ENCODE data around the gene C1QC.

Gene C1QC

GRCh38 chr1:22619798-22620197 lies 23.6 kb upstream of the C1QC start:
- no peak for DNase-seq

- no peak for DNase-seq
Observed at GRCh38 chr1:22621761-22622160, 21.7 kb upstream of the C1QC start.

DNA sequence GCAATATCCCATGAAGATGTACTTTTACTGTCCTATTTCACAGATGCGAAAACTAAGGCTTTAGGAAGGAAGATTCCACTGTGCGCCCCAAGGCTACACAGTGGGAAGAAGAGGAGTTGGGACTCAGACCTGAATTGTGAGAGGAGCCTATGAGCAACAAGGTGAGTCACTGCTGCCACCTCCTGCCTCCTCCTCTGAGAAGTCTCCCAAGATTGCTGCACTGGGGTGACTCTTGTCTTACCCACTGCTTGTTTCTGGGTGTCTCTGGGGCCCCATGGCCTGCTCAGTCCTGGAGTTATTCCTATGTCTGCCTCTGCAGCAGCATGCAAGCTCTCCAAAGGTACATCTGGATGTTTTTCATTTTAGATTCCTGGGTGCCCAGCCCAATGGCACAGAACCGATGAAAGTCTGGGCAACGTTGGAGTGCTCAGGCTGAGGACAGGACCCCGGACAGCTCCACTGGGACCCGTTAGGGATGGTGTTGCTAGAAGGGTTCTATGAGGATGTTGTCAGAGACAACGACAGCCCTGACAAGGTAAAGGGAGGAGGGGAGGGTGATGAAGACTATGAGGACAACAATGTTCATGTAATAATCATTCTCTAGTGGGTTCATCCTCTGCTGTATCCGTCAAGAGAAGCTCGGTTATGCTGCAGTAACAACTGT lies 18.0 kb upstream of the C1QC start:
- no peak for DNase-seq

- DNase-seq, result peak; percentile 82
Observed at GRCh38 chr1:22626237-22627157, 16.9 kb upstream of the C1QC start.

GRCh38 chr1:22627331-22627730 lies 16.1 kb upstream of the C1QC start:
- no peak for DNase-seq

DNA sequence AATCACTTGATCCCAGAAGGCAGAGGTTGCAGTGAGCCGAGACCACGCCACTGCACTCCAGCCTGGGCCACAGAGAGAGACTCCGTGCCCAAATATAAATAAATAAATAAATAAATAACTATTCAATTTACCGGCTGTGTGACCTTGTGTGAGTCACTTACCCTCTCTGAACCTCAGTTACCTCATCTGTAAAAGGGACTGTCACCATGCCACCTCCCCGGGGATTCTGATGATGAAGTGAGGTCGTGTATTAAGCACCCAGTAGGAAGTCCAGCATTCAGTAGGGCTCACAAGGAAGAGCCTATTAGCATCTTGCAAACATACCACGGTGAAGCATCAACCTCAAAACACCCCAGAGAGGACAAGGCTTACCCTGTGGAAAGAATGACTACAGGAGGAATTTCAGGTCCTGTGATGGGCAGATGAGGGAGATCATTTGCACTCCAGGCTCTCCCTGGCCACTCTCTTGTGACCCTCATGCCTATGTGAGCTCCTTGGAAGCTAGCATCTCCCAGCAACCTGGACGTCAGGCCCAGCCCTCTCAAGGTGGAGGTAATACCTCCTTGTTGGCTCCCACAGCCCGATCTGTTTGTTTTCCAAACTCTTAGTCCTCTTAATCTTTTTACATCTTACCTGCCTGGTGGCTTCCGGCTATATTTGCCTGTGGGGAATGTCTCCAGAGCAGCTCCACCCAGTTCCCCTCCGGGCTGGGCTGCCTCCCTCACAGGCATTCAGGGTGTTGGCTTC lies 14.6 kb upstream of the C1QC start:
- no peak for DNase-seq

GRCh38 chr1:22629886-22630285 lies 13.5 kb upstream of the C1QC start:
- no peak for DNase-seq

DNA sequence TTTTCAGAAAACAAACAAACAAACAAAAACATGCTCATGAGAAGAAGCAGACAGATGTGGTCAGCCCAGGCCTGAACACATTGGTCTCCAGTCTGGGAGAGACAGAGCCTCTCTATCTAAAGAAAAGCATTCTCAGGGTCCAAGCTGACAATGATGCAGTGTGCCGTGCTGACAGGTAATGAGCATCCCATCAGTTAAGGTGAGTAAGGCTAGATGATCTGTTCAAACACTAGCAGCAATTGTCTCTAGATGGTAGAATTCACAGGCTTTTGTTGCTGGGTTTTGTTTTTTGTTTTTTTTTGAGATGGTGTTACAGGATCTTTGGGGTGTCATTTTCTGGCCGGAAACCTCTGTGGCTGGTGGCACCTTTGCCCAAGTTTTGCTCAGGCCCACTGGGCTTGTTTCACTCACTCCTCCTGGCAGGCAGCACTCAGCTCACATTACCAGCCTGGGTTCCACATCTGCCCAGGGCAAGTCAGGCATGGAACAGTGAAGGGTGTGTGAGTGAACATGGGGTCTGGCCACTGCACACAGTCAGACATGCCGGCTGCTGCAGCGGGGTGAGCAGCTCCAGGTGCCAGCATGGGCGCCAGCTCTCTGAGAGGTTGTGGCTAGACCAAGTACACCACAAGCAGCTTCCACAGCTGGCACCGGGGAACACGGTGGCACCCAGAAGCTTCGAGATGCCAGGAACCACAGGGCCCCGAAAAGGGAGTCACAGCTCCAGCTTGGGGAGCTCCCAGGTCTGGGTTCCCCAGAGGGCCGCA lies 9.6 kb upstream of the C1QC start:
- no peak for DNase-seq

DNA sequence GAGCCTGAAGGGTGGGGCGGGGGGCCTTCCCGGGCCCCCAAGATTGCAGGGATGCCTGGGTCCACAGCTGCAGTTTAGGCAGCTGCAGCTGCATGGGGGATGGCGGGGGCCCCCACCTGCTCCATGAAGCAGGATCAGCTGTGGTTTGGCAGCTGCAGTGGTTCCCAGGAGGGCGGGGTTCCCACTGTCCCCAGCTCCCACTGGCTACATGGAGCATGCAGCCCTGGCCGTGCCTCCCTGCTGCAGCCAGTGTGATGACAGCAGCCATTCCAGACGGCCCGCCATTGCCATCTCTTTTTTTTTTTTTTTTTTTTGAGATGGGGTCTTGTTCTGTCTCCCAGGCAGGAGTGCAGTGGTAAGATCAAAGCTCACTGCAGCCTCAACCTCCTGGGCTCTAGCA lies 8.0 kb upstream of the C1QC start:
- no peak for DNase-seq

DNA sequence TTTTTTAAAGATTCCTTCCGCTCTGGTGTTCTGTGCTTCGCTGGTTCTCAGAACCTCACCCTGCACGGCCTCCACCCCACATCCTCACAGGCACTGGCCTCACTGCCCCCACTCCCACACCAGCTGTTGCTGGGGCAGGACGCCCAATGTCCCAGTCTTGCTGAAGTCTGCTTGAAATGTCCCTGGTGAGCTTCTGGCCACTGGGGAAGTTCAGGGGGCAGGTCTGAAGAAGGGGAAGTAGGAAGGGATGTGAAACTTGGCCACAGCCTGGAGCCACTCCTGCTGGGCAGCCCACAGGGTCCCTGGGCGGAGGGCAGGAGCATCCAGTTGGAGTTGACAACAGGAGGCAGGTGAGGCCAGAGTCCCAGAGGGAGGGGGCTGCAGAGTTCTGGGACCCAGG lies 7.1 kb upstream of the C1QC start, which contains the start of gene C1QA:
C1QA (plus strand) TSS at position 276 of the 400 bp plus-strand sequence. CDS start 989 bp downstream, outside the sequence.
- DNase-seq, result no peak

DNA sequence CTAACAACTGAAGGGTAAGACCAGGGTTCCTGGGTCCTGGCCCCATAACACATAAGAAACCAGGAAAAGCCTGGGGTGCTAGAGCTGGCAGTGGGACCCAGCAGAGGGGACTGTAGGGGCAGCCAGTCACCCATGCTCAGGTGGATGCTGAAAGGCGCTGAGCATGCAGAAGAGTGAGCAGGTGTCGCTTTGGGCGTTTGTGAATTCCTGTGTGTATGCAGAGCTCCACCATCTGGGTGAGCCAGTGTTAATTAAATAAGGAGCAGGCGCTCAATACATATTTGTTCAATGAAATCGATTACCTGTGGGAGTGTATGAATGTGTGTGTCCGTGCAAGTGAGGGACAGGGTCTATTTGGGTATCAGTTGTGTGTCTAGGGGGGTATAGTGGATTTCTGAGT lies 6.5 kb upstream of the C1QC start:
- DNase-seq, result peak; percentile 81

DNA sequence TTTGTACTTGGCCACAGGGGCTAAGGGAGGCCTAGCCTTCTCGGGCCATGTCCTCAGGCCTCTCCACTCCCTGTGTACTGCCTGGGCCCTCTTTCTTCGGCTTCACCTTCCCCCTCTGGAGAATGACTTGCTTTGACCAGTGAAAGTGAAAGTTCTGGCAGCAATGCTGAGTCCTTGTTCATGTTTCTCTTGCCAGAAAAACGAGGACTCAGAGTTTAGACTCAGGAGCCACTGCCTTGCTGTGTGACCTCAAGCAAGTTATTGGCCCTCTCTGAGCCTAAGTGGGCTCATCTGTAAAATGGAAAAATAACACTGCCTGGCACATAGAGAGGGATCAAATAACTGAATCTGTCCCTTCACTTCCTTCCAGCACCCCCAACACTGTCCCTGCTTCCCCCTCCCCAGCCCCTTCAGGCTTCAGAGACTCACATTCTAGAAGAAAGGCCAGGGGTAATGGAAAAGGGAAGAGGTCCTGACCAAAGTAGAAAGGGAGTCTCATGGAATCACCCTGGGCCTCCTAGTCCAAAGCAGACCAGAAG lies 5.5 kb upstream of the C1QC start:
- DNase-seq, result no peak

GRCh38 chr1:22638476-22639234 lies 4.8 kb upstream of the C1QC start:
- DNase-seq, result no peak

DNA sequence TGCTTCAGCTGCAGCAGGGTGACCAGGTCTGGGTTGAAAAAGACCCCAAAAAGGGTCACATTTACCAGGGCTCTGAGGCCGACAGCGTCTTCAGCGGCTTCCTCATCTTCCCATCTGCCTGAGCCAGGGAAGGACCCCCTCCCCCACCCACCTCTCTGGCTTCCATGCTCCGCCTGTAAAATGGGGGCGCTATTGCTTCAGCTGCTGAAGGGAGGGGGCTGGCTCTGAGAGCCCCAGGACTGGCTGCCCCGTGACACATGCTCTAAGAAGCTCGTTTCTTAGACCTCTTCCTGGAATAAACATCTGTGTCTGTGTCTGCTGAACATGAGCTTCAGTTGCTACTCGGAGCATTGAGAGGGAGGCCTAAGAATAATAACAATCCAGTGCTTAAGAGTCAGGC lies 4.1 kb upstream of the C1QC start:
- DNase-seq, result no peak

DNA sequence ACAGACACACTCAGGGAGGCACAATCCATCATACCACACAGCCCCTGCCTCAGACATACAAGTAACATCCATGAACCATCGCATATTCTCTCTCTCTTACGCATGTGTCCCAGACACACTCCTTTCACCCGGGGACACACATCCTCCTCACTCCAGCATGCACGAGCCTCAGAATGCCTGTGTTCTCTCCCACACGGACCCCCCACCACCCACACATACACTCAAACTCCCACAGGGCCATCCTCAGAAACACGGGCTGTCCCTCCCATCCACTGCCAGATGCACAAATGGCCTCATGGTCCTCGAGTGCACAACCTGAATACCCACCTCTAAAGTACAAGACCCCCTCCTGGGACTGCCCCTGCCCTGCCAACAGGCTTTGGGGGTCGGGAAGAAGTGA lies 2.2 kb upstream of the C1QC start:
- DNase-seq, result no peak

DNA sequence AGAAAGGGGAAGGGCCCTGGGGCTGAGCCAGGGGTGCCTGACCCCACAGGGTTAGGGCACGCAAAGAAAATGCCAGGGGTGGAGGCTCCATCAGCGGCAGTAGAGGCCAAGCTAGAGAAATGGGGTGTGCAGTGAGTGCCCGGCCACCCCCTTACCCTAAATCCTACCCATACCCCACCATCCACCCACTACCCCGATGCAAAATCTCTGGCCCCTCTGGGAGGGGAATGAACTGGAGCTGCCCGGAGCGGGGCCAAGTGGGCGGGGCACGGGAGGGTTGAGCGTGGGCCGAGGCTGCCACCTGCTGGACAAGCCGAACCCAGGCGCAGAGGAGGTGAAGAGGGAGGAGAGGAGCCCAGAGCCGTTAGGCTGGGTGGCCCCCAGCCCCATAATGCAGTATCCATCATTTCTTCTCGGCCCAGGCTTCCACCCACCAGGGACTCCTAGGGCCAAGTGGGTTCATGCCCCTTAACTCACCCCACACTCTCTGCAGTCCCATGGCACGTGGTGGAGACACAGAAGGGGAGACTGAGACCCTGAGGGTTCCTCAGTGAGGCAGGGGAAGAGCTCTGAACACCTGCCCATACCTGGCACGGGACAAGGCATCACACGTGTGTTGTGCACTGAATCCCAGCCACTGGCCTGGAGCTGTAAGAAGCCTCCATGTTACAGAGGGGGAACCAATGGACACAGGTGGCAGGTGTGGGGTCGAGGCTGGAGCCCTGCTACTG lies 1.4 kb upstream of the C1QC start:
- peak; percentile 44 for DNase-seq

DNA sequence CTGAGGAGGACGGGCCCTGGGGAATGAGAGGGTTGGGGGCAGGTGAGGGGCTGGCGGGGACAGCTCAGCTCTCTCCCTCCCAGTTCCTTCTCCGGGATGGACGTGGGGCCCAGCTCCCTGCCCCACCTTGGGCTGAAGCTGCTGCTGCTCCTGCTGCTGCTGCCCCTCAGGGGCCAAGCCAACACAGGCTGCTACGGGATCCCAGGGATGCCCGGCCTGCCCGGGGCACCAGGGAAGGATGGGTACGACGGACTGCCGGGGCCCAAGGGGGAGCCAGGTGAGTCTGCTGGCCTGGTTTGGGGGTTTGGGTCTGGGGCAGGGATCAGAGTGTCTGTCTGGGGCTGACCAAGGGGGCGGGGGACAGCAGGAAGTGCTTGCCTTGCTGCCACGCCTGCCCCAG lies 495 bp downstream of the C1QC start:
- no peak for DNase-seq

GRCh38 chr1:22645931-22646330 lies 2.5 kb downstream of the C1QC start:
- no peak for DNase-seq

DNA sequence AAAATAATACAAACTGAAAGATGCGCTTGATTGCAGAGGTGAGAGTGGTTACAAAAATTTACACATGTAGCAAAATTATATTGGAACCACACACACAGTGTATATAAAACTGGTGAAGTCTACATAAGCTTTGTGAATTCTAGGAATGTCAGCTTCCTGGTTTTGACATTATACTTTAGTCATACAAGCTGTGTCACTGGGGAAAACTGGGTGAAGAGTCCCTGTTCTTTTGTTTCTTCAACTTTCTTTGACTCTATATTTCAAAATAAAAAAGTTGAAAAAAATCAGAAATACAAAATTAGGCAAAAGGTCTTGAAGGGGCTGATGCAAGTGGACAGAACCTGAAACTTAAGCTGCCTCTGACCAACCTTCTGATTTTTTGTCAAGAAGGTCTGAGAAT lies 3.0 kb downstream of the C1QC start:
- DNase-seq, result no peak

DNA sequence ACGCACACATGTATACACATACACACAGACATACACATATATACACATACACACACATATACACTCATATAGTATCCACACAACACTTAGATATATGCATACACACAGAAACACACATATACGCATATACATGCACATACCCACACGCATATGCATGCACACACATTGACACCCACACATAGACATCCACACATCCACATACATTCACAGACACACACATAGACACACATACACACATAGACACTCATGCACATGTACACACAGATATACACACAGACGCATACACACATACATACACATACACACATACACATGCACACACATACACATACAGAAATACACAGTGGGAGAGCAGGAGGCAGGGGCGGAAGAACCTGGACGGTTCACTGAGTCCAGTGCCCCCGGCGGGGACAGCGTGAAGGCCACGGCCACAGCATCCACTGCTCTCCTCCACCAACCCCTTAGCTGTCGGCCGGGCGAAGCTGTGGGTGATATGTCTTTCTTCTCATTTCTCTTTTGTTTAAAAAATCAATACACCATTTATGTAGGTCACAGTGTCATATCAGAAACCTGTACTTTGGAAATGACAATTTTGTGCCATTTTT lies 6.8 kb downstream of the C1QC start:
- no peak for DNase-seq
